Endodermal cell (in vitro differentiated cells): ENCODE results near the gene CNOT1. TPM values are rescaled to one million over a fixed set of nuclear protein-coding genes. Genes with fewer than 3 reads are reported as not detected.

ENCODE experiments used
- DNase-seq: peaks from one replicate; pipeline ENCODE4 v3.0.0-alpha.2; 2017
- H3K27ac ChIP-seq: 2 replicates; pipeline ENCODE4 v1.5.1; 2013; ENCODE audit warnings: mild to moderate bottlenecking, low read depth, low read length, moderate library complexity
- H3K27me3 ChIP-seq: 2 replicates; pipeline ENCODE4 v1.6.1; 2013; ENCODE audit warnings: mild to moderate bottlenecking, low read length, moderate library complexity; ENCODE audit not compliant: insufficient read depth, control insufficient read depth, poor library complexity, severe bottlenecking
- H3K36me3 ChIP-seq: 2 replicates; pipeline ENCODE4 v1.7.0; 2013; ENCODE audit warnings: mild to moderate bottlenecking, low read length, moderate library complexity; ENCODE audit not compliant: control insufficient read depth, insufficient read depth
- H3K4me1 ChIP-seq: one replicate; pipeline ENCODE4 v1.7.0; 2013; ENCODE audit warnings: low read length; ENCODE audit not compliant: control insufficient read depth, insufficient read depth
- H3K4me3 ChIP-seq: 2 replicates; pipeline ENCODE4 v1.5.1; 2013; ENCODE audit warnings: mild to moderate bottlenecking, low read length, moderate library complexity
- H3K9ac ChIP-seq: 2 replicates; pipeline ENCODE4 v1.6.1; 2013; ENCODE audit warnings: mild to moderate bottlenecking, low read length, moderate library complexity; ENCODE audit not compliant: poor library complexity, severe bottlenecking; ENCODE audit errors: extremely low read depth
- H3K9me3 ChIP-seq: 2 replicates; pipeline ENCODE4 v1.6.1; 2013; ENCODE audit warnings: mild to moderate bottlenecking, low read length, moderate library complexity; ENCODE audit not compliant: control insufficient read depth
- H3K27ac Mint-ChIP-seq: 2 replicates; pipeline ENCODE4 v1.8.0; 2020; ENCODE audit warnings: mixed read lengths
- H3K27me3 Mint-ChIP-seq: 2 replicates; pipeline ENCODE4 v1.8.0; 2021; ENCODE audit warnings: mild to moderate bottlenecking, mixed read lengths; ENCODE audit not compliant: insufficient read depth
- H3K36me3 Mint-ChIP-seq: 2 replicates; pipeline ENCODE4 v1.8.0; 2020; ENCODE audit warnings: low read depth, mixed read lengths
- H3K4me1 Mint-ChIP-seq: 2 replicates; pipeline ENCODE4 v1.8.0; 2020; ENCODE audit warnings: mixed read lengths
- H3K4me3 Mint-ChIP-seq: 2 replicates; pipeline ENCODE4 v1.8.0; 2020; ENCODE audit warnings: mild to moderate bottlenecking, moderate library complexity, mixed read lengths
- H3K9me3 Mint-ChIP-seq: 2 replicates; pipeline ENCODE4 v1.8.0; 2020; ENCODE audit warnings: mild to moderate bottlenecking, mixed read lengths
- WGBS, 2 experiments: methylation state at CpG; one replicate each; pipeline versions ENCODE4 v1.1.5 to v1.1.7; 2013; ENCODE audit warnings: missing lambda C conversion rate in 2 of 2, mixed read lengths in 1 of 2; ENCODE audit not compliant: insufficient coverage in 1 of 2, insufficient read length in 1 of 2; 5-methylcytosine and 5-hydroxymethylcytosine counted together
- total RNA-seq, 2 donors: library from RNA; stranded (reverse); fragmentation: NEBNext Ultra II Directional in 1 of 2; extraction: Animal tissue kit (Norgen Biotek cat#: 25700) in 1 of 2; gene quantifications; 2 replicates in 1 of 2; 3 replicates in 1 of 2; pipeline ENCODE4 v1.2.1, GENCODE V29; 2021
- TF ChIP-seq, protein P1 (sequence below): fragments of 200-600 bp; sonication (generic); conservative IDR thresholded peaks from 2 replicates; pipeline ENCODE4 v1.5.0; 2021; ENCODE audit warnings: antibody characterized with exemption, mild to moderate bottlenecking

CNOT1 gene
- total RNA-seq, 2 donors from 2014 or later = 253 to 263 TPM

DNA sequence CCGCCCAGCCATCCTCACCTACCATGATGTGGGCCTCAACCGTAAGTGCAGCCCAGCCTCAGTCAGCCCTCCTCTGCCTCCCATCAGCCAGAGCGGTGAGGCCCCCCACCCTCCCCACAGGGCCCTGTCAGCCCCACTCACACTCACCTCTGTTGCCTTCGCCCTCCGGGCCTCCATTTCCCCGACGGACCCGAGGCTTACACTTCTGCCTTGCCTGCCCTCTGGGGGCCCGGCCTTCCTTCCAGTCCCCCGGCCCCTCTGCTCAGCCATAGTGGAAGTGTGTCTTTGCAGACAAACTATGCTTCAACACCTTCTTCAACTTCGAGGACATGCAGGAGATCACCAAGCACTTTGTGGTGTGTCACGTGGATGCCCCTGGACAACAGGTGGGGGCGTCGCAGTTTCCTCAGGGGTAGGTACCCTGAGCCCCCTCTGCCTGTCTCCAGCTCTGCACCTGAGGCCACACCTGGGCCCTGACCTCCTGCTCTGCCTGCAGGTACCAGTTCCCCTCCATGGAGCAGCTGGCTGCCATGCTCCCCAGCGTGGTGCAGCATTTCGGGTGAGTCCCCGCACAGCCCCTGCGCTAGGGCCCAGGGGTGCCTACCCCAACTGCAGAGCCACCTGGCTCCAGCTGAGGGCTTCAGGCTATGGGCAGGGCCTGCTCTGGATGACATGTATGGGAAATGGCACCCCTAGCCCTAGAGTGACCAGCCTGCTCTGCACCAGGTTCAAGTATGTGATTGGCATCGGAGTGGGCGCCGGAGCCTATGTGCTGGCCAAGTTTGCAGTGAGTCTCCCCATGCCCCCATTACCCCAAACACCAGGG lies 125.5 kb downstream of the CNOT1 start:
- Mint-ChIP-seq H3K9me3 (no peaks in the 10 kb centered on the region), H3K4me3 (no peak overlapping the region), H3K27ac (no peak overlapping the region), H3K27me3 (no peaks in the 10 kb centered on the region), H3K4me1 (peaks cover 4% of the 10 kb centered on the region), H3K36me3 (peaks cover 15% of the 10 kb centered on the region)
- H3K27me3 ChIP-seq = no peaks in the 10 kb centered on the region
- no peak overlapping the region for H3K9ac ChIP-seq
- 94 to 95% methylated on average over 9 to 21 of the region's 21 CpGs for WGBS, 2 experiments
- TF ChIP-seq, protein P1, sequence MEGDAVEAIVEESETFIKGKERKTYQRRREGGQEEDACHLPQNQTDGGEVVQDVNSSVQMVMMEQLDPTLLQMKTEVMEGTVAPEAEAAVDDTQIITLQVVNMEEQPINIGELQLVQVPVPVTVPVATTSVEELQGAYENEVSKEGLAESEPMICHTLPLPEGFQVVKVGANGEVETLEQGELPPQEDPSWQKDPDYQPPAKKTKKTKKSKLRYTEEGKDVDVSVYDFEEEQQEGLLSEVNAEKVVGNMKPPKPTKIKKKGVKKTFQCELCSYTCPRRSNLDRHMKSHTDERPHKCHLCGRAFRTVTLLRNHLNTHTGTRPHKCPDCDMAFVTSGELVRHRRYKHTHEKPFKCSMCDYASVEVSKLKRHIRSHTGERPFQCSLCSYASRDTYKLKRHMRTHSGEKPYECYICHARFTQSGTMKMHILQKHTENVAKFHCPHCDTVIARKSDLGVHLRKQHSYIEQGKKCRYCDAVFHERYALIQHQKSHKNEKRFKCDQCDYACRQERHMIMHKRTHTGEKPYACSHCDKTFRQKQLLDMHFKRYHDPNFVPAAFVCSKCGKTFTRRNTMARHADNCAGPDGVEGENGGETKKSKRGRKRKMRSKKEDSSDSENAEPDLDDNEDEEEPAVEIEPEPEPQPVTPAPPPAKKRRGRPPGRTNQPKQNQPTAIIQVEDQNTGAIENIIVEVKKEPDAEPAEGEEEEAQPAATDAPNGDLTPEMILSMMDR = no peak
- peaks cover 24% of the 10 kb centered on the region for H3K36me3 ChIP-seq
- no peaks in the 10 kb centered on the region for H3K4me1 ChIP-seq
- H3K27ac ChIP-seq = no peak overlapping the region
- no peaks in the 10 kb centered on the region for H3K9me3 ChIP-seq
- H3K4me3 ChIP-seq = no peak overlapping the region
- peak; percentile 36 for DNase-seq

- H3K4me1 Mint-ChIP-seq = peaks cover 4% of the 10 kb centered on the region
- peaks cover 15% of the 10 kb centered on the region for H3K36me3 Mint-ChIP-seq
- peak; percentile 38 for DNase-seq
- no peak overlapping the region for H3K4me3 Mint-ChIP-seq
- H3K27ac Mint-ChIP-seq = no peak overlapping the region
- Histone ChIP-seq H3K9me3 (no peaks in the 10 kb centered on the region), H3K4me1 (no peaks in the 10 kb centered on the region), H3K4me3 (no peak overlapping the region), H3K9ac (no peak overlapping the region), H3K36me3 (peaks cover 24% of the 10 kb centered on the region), H3K27me3 (no peaks in the 10 kb centered on the region), H3K27ac (no peak overlapping the region)
- WGBS, 2 experiments = 92 to 93% methylated on average over 9 to 14 of the region's 14 CpGs
- TF ChIP-seq, protein P1 = no peak
- H3K27me3 Mint-ChIP-seq = no peaks in the 10 kb centered on the region
- H3K9me3 Mint-ChIP-seq = no peaks in the 10 kb centered on the region
Observed at GRCh38 chr16:58503166-58503862, 126.3 kb downstream of the CNOT1 start.

DNA sequence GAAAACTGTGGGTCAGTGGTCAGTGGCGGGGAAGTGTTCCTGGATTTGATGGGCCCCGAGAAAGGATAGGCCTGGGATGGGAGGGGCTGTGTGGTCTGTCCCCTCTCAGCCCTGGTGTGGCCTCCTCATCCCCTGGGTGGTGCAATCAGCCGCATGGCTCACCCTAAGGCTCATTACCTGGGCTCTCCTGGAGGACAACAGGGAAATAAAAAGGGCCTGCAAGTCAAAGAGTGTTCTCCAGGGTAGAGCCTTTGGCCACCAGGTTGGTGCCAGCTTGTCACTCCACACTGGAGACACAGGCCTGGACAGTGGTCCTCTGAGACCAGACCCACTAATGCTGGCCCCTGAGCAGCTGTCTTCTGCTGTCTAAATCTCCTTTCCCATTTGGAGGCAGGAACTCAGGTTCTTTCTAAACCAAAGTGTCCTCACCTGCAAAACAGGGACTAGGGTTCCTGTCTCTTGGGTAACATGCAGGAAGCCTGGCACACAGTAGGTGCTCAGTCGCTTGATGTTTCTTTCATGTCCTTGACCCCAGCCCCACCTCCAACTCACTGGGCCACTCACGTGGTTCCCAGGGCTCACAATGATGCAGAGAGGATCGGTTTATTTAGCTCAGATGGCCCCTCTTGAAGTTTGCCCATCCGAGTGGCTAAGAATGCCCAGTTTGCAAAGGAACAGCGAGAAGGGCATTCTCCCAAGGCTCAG lies 127.3 kb downstream of the CNOT1 start:
- Mint-ChIP-seq H3K9me3 (no peaks in the 10 kb centered on the region), H3K27ac (no peak overlapping the region), H3K4me3 (no peak overlapping the region), H3K36me3 (peaks cover 14% of the 10 kb centered on the region), H3K27me3 (no peaks in the 10 kb centered on the region), H3K4me1 (peaks cover 4% of the 10 kb centered on the region)
- H3K4me3 ChIP-seq = no peak overlapping the region
- TF ChIP-seq, protein P1 = no peak
- no peaks in the 10 kb centered on the region for H3K27me3 ChIP-seq
- H3K36me3 ChIP-seq = peaks cover 18% of the 10 kb centered on the region
- no peak overlapping the region for H3K27ac ChIP-seq
- H3K9me3 ChIP-seq = no peaks in the 10 kb centered on the region
- no peak overlapping the region for H3K9ac ChIP-seq
- WGBS, 2 experiments = 80% methylated on average over 3 to 8 of the region's 8 CpGs
- no peaks in the 10 kb centered on the region for H3K4me1 ChIP-seq
- peak; percentile 43 for DNase-seq
